HEK293T (cell line): ENCODE data around the gene IPO11.

ENCODE experiments used
- ARNT ChIP-seq: fragments of 450-650 bp; IDR thresholded peaks from 2 replicates; pipeline ENCODE4 v1.6.1; 2017; ENCODE audit warnings: mild to moderate bottlenecking
- BHLHE40 ChIP-seq: fragments of 450-650 bp; IDR thresholded peaks from 2 replicates; pipeline ENCODE4 v1.6.1; 2016; ENCODE audit warnings: mild to moderate bottlenecking, moderate library complexity, borderline replicate concordance
- ELF4 ChIP-seq: fragments of 450-650 bp; IDR thresholded peaks from 2 replicates; pipeline ENCODE4 v1.6.1; 2017; ENCODE audit warnings: antibody characterized with exemption
- FOXA1 ChIP-seq: fragments of 450-650 bp; IDR thresholded peaks from 2 replicates; pipeline ENCODE4 v1.6.1; 2016; ENCODE audit warnings: mild to moderate bottlenecking
- FOXM1 ChIP-seq: fragments of 450-650 bp; IDR thresholded peaks from 2 replicates; pipeline ENCODE4 v1.6.1; 2017; ENCODE audit warnings: mild to moderate bottlenecking, borderline replicate concordance
- HDGF ChIP-seq: fragments of 450-650 bp; IDR thresholded peaks from 2 replicates; pipeline ENCODE4 v1.6.1; 2017; ENCODE audit warnings: antibody characterized with exemption, borderline replicate concordance
- SP1 ChIP-seq: fragments of 450-650 bp; IDR thresholded peaks from 2 replicates; pipeline ENCODE4 v1.6.1; 2017
- SUZ12 ChIP-seq: fragments of 450-650 bp; IDR thresholded peaks from 2 replicates; pipeline ENCODE4 v1.6.1; 2016; ENCODE audit warnings: mild to moderate bottlenecking
- ZNF384 ChIP-seq: fragments of 450-650 bp; IDR thresholded peaks from 2 replicates; pipeline ENCODE4 v1.6.1; 2016

DNA sequence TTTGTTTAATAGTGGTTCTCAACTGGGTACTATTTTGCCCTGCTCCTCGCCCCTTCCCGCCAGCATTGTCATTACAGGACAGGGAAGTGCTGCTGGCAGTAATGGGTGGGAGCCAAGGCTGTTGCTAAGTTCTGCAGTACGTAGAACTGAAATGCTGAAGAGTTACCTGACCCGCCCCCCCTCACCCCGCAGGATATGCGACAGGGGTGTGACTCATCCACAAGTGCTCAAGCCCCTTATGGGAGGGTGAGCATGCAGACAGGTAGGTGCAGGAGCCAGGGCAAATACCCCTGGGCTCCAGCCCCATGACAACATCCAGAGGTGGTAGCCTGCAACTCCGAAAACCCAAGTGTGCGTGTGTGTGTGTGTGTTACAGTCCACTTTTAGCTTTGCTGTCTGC, 201.8 kb downstream of the IPO11 start:
- TF ChIP-seq FOXA1, result no peak
- TF ChIP-seq BHLHE40, result no peak
- TF ChIP-seq ARNT, result no peak
- no peak for TF ChIP-seq ELF4
- no peak for TF ChIP-seq HDGF
- no peak for TF ChIP-seq ZNF384
- TF ChIP-seq SUZ12, result no peak
- TF ChIP-seq FOXM1, result no peak
- no peak for TF ChIP-seq SP1
